Measurements from ENCODE around the gene LDLRAD4.

- TF ChIP-seq POU6F1 (CRISPR knock-in tag; IDR thresholded peaks at IDR 0.05; ENCODE audit: borderline replicate concordance, low read depth), result no peak
- TF ChIP-seq ZNF565 (CRISPR knock-in tag; conservative IDR thresholded peaks at IDR 0.05; ENCODE audit: low read depth), result no peak
- TF ChIP-seq ZFP30 (CRISPR knock-in tag; IDR thresholded peaks at IDR 0.05), result no peak
- no peak for TF ChIP-seq BACH2 (CRISPR knock-in tag; IDR thresholded peaks at IDR 0.05; ENCODE audit: borderline replicate concordance)
- no peak for TF ChIP-seq PATZ1 (CRISPR knock-in tag; IDR thresholded peaks at IDR 0.05; ENCODE audit: borderline replicate concordance)
Observed at GRCh38 chr18:13362607-13363006, 144.0 kb downstream of the LDLRAD4 start.

Data from SK-N-SH treated with all-trans-retinoic acid at 6 μM for 48 hours (cell line).